ENCODE measurements around the gene PLEKHA8.

Gene PLEKHA8

DNA sequence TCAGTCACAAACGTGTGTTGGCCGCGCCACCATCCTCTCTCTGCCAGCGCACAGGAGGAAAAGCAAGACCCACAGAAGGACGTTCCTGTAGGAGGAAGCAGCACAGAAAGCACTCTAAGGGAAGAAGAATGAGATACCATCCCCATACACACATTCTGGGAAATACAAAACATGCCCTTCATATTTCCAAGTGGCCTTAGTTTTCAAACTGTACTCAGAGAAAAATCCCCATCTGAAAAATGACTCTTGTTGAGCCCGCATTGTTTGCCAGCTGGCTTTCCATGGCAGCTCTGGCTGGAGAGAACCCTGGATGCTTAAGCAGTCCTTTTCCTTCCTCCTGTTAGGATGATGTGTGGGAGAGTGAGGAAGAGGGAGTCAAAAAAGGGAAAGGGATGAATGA is 139.7 kb downstream of the PLEKHA8 start:
- DNase-seq (ENCODE audit: low read depth in 2 of 2) = no peak

DNA sequence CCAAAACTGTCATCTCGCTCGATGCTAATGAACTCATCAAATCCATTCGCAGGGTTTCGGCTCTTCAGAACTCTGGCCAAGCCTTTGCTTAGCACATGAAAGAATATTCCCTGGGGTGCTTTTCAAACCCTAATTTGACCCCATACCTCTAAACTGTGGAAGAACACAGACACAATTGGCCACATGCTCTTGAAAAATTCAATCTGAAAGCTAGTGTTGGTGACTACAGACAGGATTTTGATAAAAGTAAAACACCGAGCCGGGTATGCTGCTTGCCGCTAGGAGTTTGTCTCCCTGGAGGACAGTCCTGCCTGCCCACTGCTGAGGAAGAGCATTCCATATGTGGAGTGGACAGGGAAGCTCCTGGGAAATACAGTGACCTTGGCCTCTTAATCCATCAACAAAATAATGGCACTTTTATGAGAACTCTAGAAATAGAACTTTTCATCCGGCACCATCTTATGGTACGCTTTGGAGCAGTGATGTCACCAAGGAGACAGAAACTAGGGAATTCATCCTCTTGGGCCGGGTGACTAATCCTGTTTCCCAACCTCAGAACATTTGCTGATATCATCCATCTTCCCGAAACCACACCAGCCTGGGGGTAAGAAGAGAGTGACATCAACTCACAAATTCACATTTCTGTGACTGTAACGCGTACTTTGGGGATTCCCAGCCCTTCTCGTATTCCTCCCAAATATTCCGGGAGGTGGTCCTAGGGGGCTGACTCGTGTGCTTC is 140.8 kb downstream of the PLEKHA8 start:
- no peak for DNase-seq (ENCODE audit: low read depth in 2 of 2)

DNA sequence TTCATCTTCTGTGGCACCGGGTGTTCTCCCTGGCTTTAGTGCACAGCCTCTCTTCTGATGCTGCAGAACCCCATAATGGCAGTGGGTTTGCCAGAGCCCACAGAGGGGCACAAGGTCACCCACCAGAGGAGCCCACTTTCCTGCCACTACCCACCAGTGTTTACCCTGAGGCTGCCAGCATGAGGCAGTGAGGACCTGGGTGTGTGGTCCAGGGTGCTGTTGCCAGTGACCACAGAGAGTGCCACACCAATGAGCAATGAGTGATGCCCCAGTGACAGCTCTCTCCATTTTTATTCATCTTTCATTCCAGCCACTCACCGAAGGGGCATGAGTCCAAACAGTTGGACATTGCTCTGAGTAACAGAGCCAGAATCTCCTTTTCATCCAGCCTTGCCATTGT is 141.4 kb downstream of the PLEKHA8 start:
- DNase-seq (ENCODE audit: low read depth in 2 of 2) = no peak

DNA sequence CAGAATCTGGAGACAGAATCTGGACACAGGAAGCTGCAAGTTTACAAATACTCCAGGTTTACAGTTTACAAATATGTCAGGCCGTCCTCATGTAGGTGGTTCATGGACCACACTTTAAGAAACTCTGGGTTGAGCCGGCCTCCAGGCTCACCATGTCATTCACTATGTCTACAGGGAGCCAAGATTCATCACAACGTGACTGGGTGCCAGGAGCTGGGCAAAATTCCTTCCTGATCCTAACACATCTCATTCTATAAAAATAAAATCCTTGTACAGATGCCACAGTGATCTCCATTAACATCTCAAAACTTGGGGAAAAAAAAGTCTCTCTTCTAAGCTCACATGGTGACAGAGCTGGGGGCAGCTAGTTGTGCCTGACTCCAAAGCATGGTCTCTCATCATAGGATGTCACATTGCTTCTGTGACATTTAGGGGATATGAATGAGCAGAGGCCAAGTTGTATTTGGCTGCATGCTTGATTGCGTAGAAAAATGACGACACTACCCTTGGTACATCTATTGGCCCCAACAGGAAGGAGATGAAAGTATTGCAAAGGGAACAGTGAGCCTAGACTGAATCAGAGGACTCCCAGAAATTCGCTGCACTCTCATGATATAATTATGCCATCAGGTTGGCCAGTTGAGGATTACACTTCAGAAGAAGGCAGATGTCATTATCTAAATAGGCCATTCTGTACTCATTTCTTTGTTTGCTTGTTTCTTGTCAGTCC is 142.4 kb downstream of the PLEKHA8 start:
- DNase-seq (ENCODE audit: low read depth in 2 of 2) = no peak

DNA sequence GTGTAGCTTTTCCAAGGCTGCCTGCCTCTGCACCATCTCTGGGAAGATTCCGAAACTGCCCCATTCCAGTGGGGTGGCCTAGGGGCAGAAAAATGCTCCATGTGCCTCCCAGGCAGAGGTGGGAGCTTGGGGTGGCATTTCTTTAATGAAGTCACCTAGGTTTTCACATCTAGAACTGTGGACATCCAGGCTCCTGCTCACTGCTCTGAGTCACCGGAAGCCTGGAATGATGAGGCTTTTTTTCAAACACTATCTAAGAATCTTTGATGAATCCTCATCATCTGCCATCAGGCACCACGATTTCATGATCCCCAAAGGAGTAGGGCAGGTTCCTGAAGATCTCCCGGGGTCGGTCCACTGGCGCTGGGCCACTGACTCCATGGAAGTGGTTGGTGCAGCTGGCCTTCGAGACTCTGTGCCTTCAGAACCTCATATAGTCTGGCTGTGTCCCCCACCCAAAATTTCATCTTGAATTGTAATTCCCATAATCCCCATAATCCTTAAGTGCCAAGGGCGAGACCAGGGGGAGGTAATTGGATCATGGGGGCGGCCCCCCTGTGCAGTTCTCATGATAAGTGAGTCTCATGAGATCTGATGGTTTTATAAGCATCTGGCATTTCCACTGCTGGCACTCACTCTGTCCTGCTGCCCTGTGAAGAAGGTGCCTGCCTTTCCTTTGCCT is 143.7 kb downstream of the PLEKHA8 start:
- no peak for DNase-seq (ENCODE audit: low read depth in 2 of 2)

DNA sequence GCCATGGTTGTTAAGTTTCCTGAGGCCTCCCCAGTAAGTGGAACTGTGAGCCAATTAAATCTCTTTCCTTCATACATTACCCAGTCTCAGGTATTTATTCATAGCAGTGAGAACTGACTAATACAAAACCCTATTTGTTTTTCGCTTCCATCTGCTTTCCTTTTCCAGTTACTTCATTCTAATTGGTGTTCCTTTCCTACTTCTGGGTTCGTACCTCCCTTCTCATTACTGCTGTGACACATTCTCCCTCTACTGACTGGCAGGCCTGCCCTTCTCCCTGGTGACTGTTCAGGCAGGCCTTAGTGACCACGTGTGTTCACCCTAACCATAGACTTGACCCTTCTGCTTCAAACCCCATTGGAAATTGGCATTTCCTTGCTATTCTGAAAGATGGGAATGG is 144.2 kb downstream of the PLEKHA8 start:
- DNase-seq (ENCODE audit: low read depth in 2 of 2) = no peak

DNA sequence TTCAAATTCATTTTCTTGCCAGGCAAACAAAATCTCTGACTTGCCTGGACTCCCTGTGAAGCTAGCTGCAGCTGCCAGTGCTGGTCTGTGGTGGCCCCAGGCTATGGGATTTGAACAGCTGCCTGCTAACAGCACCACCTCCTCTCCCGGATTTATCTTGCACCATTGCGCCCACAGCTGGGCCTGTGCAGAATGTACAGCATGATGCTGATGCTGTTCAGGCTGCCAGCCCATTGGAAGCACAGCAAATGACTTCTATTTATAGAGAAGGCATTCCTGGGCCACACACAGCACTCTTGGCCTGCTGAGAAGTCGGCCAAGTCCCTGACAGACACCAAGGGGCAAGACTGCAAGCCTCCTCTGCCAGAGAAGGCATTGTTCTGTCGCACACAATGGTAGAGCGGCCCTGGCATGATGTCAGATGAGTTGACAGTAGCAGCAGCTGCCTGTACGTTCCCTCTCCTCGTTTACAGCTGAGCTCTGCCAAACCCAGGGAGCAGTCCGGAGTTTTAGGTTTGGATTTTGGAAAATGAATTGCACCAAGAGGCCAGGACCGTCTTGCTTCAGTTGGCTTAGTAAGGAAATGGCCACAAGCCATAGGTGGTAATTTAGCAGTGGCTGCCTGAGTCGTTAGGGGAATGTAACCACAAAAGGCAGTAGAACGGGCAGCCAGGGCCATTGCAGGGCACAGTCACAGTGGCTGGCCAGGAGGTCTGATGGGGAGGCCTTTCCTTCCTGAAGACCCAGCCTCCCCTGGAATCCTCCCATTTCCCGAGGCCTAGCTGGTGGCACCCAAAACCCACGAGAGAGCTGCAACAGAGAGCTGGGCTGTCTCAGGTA is 145.1 kb downstream of the PLEKHA8 start:
- DNase-seq (ENCODE audit: low read depth in 2 of 2) = no peak

DNA sequence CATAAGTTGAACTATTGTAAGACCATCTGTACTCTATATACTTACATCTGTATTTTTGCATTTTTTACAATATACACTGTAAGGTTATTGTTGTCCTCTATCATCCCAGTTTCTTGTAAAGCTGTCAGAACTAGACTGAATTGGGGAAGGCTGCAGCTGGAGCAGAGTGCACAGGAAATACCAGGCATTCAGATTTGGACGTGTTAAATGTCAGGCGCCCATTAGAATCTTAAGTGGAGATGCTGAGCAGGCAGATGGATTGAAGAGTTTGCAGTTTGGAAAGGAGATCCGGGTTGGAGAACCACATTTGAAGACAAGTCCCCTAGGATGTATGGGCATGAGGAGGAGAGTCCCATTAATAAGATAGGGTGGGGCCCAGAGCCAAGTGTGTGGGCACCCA is 147.0 kb downstream of the PLEKHA8 start:
- DNase-seq (ENCODE audit: low read depth in 2 of 2) = no peak

DNA sequence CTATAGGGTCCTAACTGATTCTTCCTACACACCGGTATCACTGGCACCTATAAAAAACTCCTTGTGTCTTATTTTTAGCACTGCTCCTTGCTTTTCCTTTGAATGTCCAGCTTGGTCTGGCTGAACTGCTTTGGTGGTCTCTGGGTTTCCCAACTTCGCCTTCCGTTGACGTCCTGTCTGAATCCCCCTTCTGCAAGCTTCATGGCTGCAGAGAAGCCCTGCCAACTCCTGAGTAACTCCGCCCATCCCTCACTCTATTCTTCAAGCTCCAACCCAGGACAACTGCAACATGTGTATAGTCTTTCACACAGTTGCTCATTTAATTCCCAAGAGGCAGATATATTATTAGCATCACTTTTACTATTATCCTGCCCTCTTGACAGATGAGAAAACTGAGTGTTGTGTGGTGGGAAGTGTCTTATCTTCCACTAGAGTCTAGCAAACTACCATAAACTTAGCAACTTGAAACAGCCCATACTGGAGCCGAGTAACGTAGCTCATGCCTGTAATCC is 147.5 kb downstream of the PLEKHA8 start:
- DNase-seq (ENCODE audit: low read depth in 2 of 2) = no peak

DNA sequence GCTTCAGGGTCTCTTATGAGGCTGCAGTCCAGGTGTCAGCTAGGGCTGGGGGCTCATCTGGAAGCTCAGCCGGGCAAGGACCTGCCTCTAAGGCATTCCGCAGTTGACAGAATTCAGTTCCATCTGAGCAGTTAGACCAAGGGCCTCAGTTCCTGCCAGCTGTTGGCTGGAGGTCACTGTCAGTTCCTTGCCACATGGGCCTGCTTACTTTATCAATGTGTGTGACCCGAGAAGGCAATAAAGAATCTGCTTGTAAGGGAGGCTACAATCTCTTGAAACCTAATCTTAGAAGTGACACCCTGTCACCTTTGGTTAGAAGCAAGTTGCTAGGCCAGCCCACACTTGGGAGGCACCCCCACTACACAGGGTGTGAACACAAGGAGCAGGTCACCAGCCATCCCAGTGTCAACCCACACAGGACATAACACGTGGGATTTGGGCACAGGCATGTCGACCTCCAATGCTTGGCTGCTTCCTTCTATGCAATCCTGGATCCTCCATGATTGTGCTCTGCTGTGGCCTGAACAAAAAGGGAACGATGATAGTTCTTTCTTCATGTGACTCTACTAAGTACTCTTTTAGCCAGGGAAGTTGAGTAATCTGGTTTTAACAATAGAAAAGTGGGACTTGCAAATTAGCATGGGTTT is 148.4 kb downstream of the PLEKHA8 start:
- no peak for DNase-seq (ENCODE audit: low read depth in 2 of 2)

DNA sequence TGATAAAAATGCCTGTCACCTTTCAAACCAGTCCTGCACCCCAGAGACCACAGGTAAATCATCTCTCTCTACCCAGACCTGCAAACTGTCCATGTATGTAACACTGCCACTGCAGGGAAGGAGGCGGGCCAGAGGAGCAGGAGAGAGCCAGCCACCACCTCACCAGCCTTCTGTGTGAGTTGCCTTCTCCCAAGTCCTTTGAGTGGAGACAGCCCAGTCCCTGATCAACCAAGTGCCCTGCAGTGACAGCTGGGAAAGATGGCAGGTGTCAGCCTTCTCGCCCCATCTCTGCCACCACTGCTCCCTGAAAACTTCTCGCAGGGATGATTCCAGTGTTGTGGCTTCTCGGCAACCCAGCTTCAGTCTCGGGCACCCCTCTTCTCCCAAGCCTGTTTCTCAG is 149.0 kb downstream of the PLEKHA8 start:
- DNase-seq (ENCODE audit: low read depth in 2 of 2) = no peak

DNA sequence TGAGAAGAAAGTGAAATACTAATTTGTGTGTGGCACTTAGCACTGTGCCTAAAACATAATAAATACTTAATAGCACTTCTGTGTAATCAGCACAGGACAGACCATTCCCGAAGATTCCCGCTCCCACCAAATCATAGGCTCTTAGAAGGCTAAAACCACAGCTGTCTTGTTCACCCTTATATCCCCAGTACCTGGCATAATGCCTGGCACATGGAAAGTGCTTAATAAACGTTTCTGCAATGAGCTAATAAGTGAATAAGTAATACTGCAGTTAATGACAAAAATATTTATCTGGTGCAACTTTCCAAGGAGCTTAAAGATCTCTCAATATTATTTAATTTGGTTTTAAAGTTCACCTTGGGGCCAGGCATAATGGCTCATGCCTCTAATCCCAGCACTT is 149.8 kb downstream of the PLEKHA8 start:
- DNase-seq (ENCODE audit: low read depth in 2 of 2) = no peak

DNA sequence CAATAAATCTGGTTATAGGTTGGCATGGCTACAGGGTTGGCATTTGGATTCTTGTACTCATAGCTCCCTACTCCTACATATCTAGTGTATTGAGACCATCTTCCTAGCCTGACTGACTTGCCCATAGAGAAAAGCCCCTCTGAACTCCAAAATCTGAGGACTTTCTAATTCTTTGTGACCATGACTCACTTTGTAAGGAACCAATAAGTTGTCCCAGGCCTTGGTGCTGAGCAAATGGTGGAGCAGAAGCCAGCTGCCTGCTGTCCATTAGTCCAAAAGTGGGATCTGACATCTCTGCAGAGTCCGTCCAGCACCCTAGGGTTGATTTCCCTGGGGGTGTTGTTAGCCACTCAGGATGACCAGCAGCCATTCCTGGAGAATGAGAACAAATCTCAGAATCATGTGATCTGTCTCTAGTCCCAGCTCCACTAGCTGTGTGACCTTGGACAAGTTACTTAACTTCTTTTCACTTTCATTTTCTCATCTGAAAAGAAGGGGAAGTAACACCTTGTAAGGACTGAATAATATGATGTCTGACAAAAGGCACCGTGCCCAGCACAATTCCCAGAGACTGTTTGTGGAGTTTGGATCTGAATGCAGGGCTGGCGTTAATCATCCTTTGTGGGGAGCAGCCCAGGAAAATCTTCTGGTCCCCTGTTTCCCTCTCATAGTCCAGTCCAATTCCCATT is 150.7 kb downstream of the PLEKHA8 start:
- DNase-seq (ENCODE audit: low read depth in 2 of 2) = no peak

Data from stimulated activated CD4-positive, alpha-beta T cell treated with anti-CD3 and anti-CD28 coated beads, Interleukin-12 subunit alpha, Interleukin-12 subunit beta, amount 100 ng/mL, for 24 hours (primary cell).